H9 (cell line): ENCODE results near the gene MACROD1. TPM values are rescaled to one million over a fixed set of nuclear protein-coding genes. Genes with fewer than 3 reads are reported as not detected.

Experiments used
- DNase-seq: peaks from one replicate; pipeline ENCODE4 v3.0.0-alpha.2; 2017
- H2AFZ ChIP-seq: one replicate; pipeline ENCODE4 v1.6.1; 2013; ENCODE audit warnings: mild to moderate bottlenecking, low read length, control low read depth, moderate library complexity
- H2AK5ac ChIP-seq: 2 replicates; pipeline ENCODE4 v1.6.1; 2013; ENCODE audit warnings: low read length, control low read depth, mixed read lengths; ENCODE audit not compliant: insufficient read length
- H2BK120ac ChIP-seq: one replicate; pipeline ENCODE4 v1.6.1; 2013; ENCODE audit warnings: low read depth, mild to moderate bottlenecking, low read length, control low read depth, inconsistent platforms; ENCODE audit not compliant: poor library complexity, severe bottlenecking
- H2BK12ac ChIP-seq: 2 replicates; pipeline ENCODE4 v1.6.1; 2013; ENCODE audit warnings: low read length, control low read depth, mixed read lengths, low read depth; ENCODE audit not compliant: insufficient read length
- H2BK15ac ChIP-seq: 2 replicates; pipeline ENCODE4 v1.6.1; 2013; ENCODE audit warnings: low read depth, low read length, control low read depth
- H2BK20ac ChIP-seq: one replicate; pipeline ENCODE4 v1.6.1; 2013; ENCODE audit warnings: low read depth, mild to moderate bottlenecking, low read length, control low read depth, inconsistent platforms; ENCODE audit not compliant: poor library complexity, severe bottlenecking
- H2BK5ac ChIP-seq: 2 replicates; pipeline ENCODE4 v1.6.1; 2013; ENCODE audit warnings: low read length, control low read depth, mixed read lengths; ENCODE audit not compliant: insufficient read length
- H3K14ac ChIP-seq: 2 replicates; pipeline ENCODE4 v1.6.1; 2013; ENCODE audit warnings: low read length, control low read depth; ENCODE audit not compliant: insufficient read depth
- H3K18ac ChIP-seq: 2 replicates; pipeline ENCODE4 v1.6.1; 2013; ENCODE audit warnings: low read depth, mild to moderate bottlenecking, mixed read lengths, low read length, control low read depth; ENCODE audit not compliant: insufficient read length
- H3K23ac ChIP-seq: 2 replicates; pipeline ENCODE4 v1.6.1; 2013; ENCODE audit warnings: low read length, control low read depth, mixed read lengths, low read depth; ENCODE audit not compliant: insufficient read length
- H3K23me2 ChIP-seq: 2 replicates; pipeline ENCODE4 v1.6.1; 2013; ENCODE audit warnings: low read depth, mild to moderate bottlenecking, mixed read lengths, low read length, control low read depth; ENCODE audit not compliant: insufficient read length, poor library complexity, severe bottlenecking
- H3K27ac ChIP-seq: 2 replicates; pipeline ENCODE4 v1.5.1; 2013; ENCODE audit warnings: low read length, control low read depth, mixed read lengths, low read depth; ENCODE audit not compliant: insufficient read length
- H3K27me3 ChIP-seq: 2 replicates; pipeline ENCODE4 v1.6.1; 2013; ENCODE audit warnings: low read length, control low read depth, inconsistent platforms; ENCODE audit not compliant: insufficient read depth
- H3K4ac ChIP-seq: 2 replicates; pipeline ENCODE4 v1.6.1; 2013; ENCODE audit warnings: low read depth, mild to moderate bottlenecking, control low read depth, inconsistent platforms, low read length, moderate library complexity
- H3K4me1 ChIP-seq: 2 replicates; pipeline ENCODE4 v1.6.1; 2013; ENCODE audit warnings: low read length, control low read depth, inconsistent platforms; ENCODE audit not compliant: insufficient read depth
- H3K4me2 ChIP-seq: 2 replicates; pipeline ENCODE4 v1.6.1; 2013; ENCODE audit warnings: low read length, control low read depth, mixed read lengths; ENCODE audit not compliant: insufficient read length, insufficient read depth
- H3K56ac ChIP-seq: 2 replicates; pipeline ENCODE4 v1.6.1; 2013; ENCODE audit warnings: low read depth, mild to moderate bottlenecking, mixed read lengths, low read length, control low read depth; ENCODE audit not compliant: insufficient read length
- H3K79me1 ChIP-seq: 2 replicates; pipeline ENCODE4 v1.6.1; 2013; ENCODE audit warnings: low read depth, mild to moderate bottlenecking, moderate library complexity, low read length, control low read depth, inconsistent platforms; ENCODE audit not compliant: insufficient read depth, poor library complexity, severe bottlenecking
- H3K79me2 ChIP-seq: 2 replicates; pipeline ENCODE4 v1.6.1; 2013; ENCODE audit warnings: low read length, control low read depth, inconsistent platforms; ENCODE audit not compliant: insufficient read depth
- H3K9ac ChIP-seq: 2 replicates; pipeline ENCODE4 v1.6.1; 2013; ENCODE audit warnings: low read length, control low read depth, mixed read lengths; ENCODE audit not compliant: insufficient read length; ENCODE audit errors: extremely low read depth
- H3K9me3 ChIP-seq: one replicate; pipeline ENCODE4 v1.6.1; 2013; ENCODE audit warnings: low read depth, low read length, inconsistent platforms; ENCODE audit not compliant: control insufficient read depth
- H3T11ph ChIP-seq: one replicate; pipeline ENCODE4 v1.6.1; 2013; ENCODE audit warnings: mild to moderate bottlenecking, low read length, control low read depth, inconsistent platforms
- H4K20me1 ChIP-seq: one replicate; pipeline ENCODE4 v1.6.1; 2013; ENCODE audit not compliant: control insufficient read depth, insufficient read length, insufficient read depth
- H4K5ac ChIP-seq: 2 replicates; pipeline ENCODE4 v1.6.1; 2013; ENCODE audit warnings: low read depth, mild to moderate bottlenecking, mixed read lengths, low read length, control low read depth; ENCODE audit not compliant: insufficient read length
- H4K8ac ChIP-seq: replicated peaks from 2 replicates; pipeline ENCODE4 v1.6.1; 2013; ENCODE audit warnings: low read length, control low read depth, mixed read lengths, low read depth; ENCODE audit not compliant: insufficient read length
- H4K91ac ChIP-seq: 2 replicates; pipeline ENCODE4 v1.6.1; 2013; ENCODE audit warnings: low read depth, mild to moderate bottlenecking, moderate library complexity, mixed read lengths, low read length, control low read depth; ENCODE audit not compliant: insufficient read length
- H3K27ac Mint-ChIP-seq, 3 experiments: 2 replicates in 2 of 3; 3 replicates in 1 of 3; pipeline ENCODE4 v1.8.0; 2020 to 2021; ENCODE audit warnings: mixed read lengths in 3 of 3, mild to moderate bottlenecking in 1 of 3, moderate library complexity in 1 of 3
- H3K27me3 Mint-ChIP-seq: 2 replicates; pipeline ENCODE4 v1.8.0; 2021; ENCODE audit warnings: low read depth, mild to moderate bottlenecking, moderate library complexity, mixed read lengths
- H3K36me3 Mint-ChIP-seq, 3 experiments: 2 replicates in 2 of 3; 3 replicates in 1 of 3; pipeline ENCODE4 v1.8.0; 2020 to 2021; ENCODE audit warnings: low read depth in 3 of 3, mixed read lengths in 3 of 3; ENCODE audit not compliant: insufficient read depth in 1 of 3
- H3K4me1 Mint-ChIP-seq, 2 experiments: 2 replicates each; pipeline ENCODE4 v1.8.0; 2020; ENCODE audit warnings: mixed read lengths in 2 of 2
- H3K4me3 Mint-ChIP-seq, 2 experiments: 2 replicates in 1 of 2; 3 replicates in 1 of 2; pipeline ENCODE4 v1.8.0; 2020 to 2021; ENCODE audit warnings: mild to moderate bottlenecking in 2 of 2, mixed read lengths in 2 of 2, moderate library complexity in 1 of 2
- H3K9me3 Mint-ChIP-seq, 2 experiments: 2 replicates in 1 of 2; 3 replicates in 1 of 2; pipeline ENCODE4 v1.8.0; 2020; ENCODE audit warnings: mild to moderate bottlenecking in 2 of 2, mixed read lengths in 2 of 2, moderate library complexity in 1 of 2
- WGBS: extraction: QIAGEN DNeasy Blood & Tissue Kit; methylation state at CpG from one replicate; pipeline ENCODE4 v1.1.7; 2013; ENCODE audit warnings: missing lambda C conversion rate, low lambda C conversion rate, mixed read lengths; ENCODE audit not compliant: insufficient read length; ENCODE audit errors: extremely low coverage; 5-methylcytosine and 5-hydroxymethylcytosine counted together
- total RNA-seq: library from RNA; stranded (reverse); gene quantifications from 2 replicates; pipeline ENCODE4 v1.2.1, GENCODE V29; 2021
- TF ChIP-seq, protein P1 (sequence below): fragments of 200-600 bp; sonication (generic); conservative IDR thresholded peaks from 3 replicates; pipeline ENCODE4 v1.8.0; 2021; ENCODE audit warnings: antibody characterized with exemption, mild to moderate bottlenecking

Gene MACROD1
- total RNA-seq, 1 experiment from 2014 or later, result 21.2 TPM

DNA sequence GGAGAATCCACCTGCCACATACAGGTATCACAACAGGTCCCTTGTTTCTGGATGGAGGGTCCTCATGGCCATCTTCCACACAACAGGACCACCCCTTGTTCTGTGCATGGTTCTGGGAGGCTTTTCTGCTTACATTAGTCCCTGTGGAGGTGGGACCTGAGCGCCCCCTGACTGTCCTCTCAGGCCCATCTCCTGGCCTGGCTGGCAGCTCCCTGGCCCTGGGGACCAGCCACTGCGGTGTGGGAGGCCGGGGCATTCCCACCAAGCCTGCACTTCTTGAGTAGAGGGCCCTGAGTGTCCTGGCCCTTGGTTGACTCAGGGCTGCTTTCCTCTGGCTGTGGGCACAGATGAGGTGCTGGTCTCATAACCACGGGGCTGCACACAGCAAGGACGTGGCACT lies 186.5 kb downstream of the MACROD1 start:
- Histone ChIP-seq H3K4me2 (no peak overlapping the region), H4K5ac (no peak overlapping the region), H2BK120ac (no peak overlapping the region), H2BK20ac (no peak overlapping the region), H4K91ac (no peak overlapping the region), H3K9me3 (no peaks in the 10 kb centered on the region), H2BK5ac (no peak overlapping the region), H2BK12ac (no peak overlapping the region), H3K27ac (no peak overlapping the region), H3K4ac (no peak overlapping the region), H3K56ac (no peak overlapping the region), H3K18ac (no peak overlapping the region), H4K8ac (no peak overlapping the region), H3K27me3 (no peaks in the 10 kb centered on the region), H3K79me2 (peaks cover 9% of the 10 kb centered on the region; the same call in 1 of the 2 replicates), H3K9ac (no peak overlapping the region), H3K14ac (no peak overlapping the region), H3K4me1 (peaks cover 11% of the 10 kb centered on the region; the same call in 1 of the 2 replicates), H3K23me2 (no peaks in the 10 kb centered on the region), H3K23ac (no peak overlapping the region), H2AFZ (no peak overlapping the region), H2BK15ac (no peak overlapping the region), H2AK5ac (no peak overlapping the region), H4K20me1 (no peaks in the 10 kb centered on the region), H3K79me1 (no peaks in the 10 kb centered on the region), H3T11ph (no peak overlapping the region)
- no peak overlapping the region for H3K4me3 Mint-ChIP-seq
- WGBS, result no CpG with 5 or more reads among the region's 5 CpGs
- peaks cover 0 to 1% of the 10 kb centered on the region in 2 experiments; a peak in 3 of 5 replicates for H3K9me3 Mint-ChIP-seq
- TF ChIP-seq, protein P1, sequence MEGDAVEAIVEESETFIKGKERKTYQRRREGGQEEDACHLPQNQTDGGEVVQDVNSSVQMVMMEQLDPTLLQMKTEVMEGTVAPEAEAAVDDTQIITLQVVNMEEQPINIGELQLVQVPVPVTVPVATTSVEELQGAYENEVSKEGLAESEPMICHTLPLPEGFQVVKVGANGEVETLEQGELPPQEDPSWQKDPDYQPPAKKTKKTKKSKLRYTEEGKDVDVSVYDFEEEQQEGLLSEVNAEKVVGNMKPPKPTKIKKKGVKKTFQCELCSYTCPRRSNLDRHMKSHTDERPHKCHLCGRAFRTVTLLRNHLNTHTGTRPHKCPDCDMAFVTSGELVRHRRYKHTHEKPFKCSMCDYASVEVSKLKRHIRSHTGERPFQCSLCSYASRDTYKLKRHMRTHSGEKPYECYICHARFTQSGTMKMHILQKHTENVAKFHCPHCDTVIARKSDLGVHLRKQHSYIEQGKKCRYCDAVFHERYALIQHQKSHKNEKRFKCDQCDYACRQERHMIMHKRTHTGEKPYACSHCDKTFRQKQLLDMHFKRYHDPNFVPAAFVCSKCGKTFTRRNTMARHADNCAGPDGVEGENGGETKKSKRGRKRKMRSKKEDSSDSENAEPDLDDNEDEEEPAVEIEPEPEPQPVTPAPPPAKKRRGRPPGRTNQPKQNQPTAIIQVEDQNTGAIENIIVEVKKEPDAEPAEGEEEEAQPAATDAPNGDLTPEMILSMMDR, result no peak
- no peaks in the 10 kb centered on the region for H3K27me3 Mint-ChIP-seq
- peaks cover 12 to 19% (median 13%) of the 10 kb centered on the region in 3 experiments; a peak in 6 of 7 replicates for H3K36me3 Mint-ChIP-seq
- peaks cover 25 to 27% of the 10 kb centered on the region in 2 experiments for H3K4me1 Mint-ChIP-seq
- no peak for DNase-seq
- peak overlapping the region in 2 of 3 experiments; percentile 76 to 92; a peak in 2 of 7 replicates for H3K27ac Mint-ChIP-seq
